Lower lobe of right lung (tissue), 2 donors: Measurements from ENCODE around the gene SLITRK5. TPM values are rescaled to one million over a fixed set of nuclear protein-coding genes. Genes with fewer than 3 reads are reported as not detected.

ENCODE experiments used
- ATAC-seq, 2 donors: fragments of 200-7000 bp; cut with Tn5 transposase; one replicate each; pipeline ENCODE4 v1.9.1; 2020 to 2022; ENCODE audit warnings: mild to moderate bottlenecking in 2 of 2, moderate library complexity in 2 of 2
- DNase-seq: peaks from one replicate; pipeline ENCODE4 v3.0.0-alpha.2; 2020
- H3K27ac ChIP-seq: fragments of 200-600 bp; one replicate; pipeline ENCODE4 v1.8.0; 2022
- H3K27me3 ChIP-seq: fragments of 200-600 bp; one replicate; pipeline ENCODE4 v1.8.0; 2022; ENCODE audit warnings: low read depth
- H3K36me3 ChIP-seq: fragments of 200-600 bp; one replicate; pipeline ENCODE4 v1.8.0; 2022; ENCODE audit warnings: mild to moderate bottlenecking
- H3K4me1 ChIP-seq: fragments of 200-600 bp; one replicate; pipeline ENCODE4 v1.8.0; 2022
- H3K4me3 ChIP-seq: fragments of 200-600 bp; one replicate; pipeline ENCODE4 v1.8.0; 2022; ENCODE audit warnings: mild to moderate bottlenecking
- H3K9me3 ChIP-seq: fragments of 200-600 bp; one replicate; pipeline ENCODE4 v1.8.0; 2022
- intact Hi-C: fragments of 100-400 bp; cut with DNase I; formaldehyde crosslinking; loops from one replicate; pipeline ENCODE4 v1.11.0; 2022
- total RNA-seq: library from RNA; stranded (reverse); fragmentation: NEBNext Ultra II Directional; extraction: Animal tissue kit (Norgen Biotek cat#: 25700); gene quantifications from one replicate; pipeline ENCODE4 v1.2.1, GENCODE V29; 2021
- TF ChIP-seq, protein P1 (sequence below): fragments of 200-600 bp; IDR thresholded peaks from one replicate; pipeline ENCODE4 v1.8.0; 2022; ENCODE audit warnings: antibody characterized with exemption, mild to moderate bottlenecking
- donor health status: DM: no; HTN: yes; CAD: no; lungs with severe emphysema.

The SLITRK5 gene
- total RNA-seq, 1 donor from 2014 or later: 0.24 TPM

DNA sequence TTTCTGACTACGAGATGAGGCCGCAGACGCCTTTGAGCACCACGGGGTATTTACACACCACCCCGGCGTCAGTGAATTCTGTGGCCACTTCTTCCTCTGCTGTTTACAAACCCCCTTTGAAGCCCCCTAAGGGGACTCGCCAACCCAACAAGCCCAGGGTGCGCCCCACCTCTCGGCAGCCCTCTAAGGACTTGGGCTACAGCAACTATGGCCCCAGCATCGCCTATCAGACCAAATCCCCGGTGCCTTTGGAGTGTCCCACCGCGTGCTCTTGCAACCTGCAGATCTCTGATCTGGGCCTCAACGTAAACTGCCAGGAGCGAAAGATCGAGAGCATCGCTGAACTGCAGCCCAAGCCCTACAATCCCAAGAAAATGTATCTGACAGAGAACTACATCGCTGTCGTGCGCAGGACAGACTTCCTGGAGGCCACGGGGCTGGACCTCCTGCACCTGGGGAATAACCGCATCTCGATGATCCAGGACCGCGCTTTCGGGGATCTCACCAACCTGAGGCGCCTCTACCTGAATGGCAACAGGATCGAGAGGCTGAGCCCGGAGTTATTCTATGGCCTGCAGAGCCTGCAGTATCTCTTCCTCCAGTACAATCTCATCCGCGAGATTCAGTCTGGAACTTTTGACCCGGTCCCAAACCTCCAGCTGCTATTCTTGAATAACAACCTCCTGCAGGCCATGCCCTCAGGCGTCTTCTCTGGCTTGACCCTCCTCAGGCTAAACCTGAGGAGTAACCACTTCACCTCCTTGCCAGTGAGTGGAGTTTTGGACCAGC lies 5.3 kb downstream of the SLITRK5 start:
- peaks cover 68% of the 10 kb centered on the region for H3K27me3 ChIP-seq
- no peak overlapping the region for H3K27ac ChIP-seq
- no peak for ATAC-seq
- H3K36me3 ChIP-seq: no peaks in the 10 kb centered on the region
- intact Hi-C loops: no loop called here
- H3K4me1 ChIP-seq: peaks cover 38% of the 10 kb centered on the region
- DNase-seq: no peak
- no peak overlapping the region for H3K4me3 ChIP-seq
- H3K9me3 ChIP-seq: no peaks in the 10 kb centered on the region
- TF ChIP-seq, protein P1, sequence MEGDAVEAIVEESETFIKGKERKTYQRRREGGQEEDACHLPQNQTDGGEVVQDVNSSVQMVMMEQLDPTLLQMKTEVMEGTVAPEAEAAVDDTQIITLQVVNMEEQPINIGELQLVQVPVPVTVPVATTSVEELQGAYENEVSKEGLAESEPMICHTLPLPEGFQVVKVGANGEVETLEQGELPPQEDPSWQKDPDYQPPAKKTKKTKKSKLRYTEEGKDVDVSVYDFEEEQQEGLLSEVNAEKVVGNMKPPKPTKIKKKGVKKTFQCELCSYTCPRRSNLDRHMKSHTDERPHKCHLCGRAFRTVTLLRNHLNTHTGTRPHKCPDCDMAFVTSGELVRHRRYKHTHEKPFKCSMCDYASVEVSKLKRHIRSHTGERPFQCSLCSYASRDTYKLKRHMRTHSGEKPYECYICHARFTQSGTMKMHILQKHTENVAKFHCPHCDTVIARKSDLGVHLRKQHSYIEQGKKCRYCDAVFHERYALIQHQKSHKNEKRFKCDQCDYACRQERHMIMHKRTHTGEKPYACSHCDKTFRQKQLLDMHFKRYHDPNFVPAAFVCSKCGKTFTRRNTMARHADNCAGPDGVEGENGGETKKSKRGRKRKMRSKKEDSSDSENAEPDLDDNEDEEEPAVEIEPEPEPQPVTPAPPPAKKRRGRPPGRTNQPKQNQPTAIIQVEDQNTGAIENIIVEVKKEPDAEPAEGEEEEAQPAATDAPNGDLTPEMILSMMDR: no peak

DNA sequence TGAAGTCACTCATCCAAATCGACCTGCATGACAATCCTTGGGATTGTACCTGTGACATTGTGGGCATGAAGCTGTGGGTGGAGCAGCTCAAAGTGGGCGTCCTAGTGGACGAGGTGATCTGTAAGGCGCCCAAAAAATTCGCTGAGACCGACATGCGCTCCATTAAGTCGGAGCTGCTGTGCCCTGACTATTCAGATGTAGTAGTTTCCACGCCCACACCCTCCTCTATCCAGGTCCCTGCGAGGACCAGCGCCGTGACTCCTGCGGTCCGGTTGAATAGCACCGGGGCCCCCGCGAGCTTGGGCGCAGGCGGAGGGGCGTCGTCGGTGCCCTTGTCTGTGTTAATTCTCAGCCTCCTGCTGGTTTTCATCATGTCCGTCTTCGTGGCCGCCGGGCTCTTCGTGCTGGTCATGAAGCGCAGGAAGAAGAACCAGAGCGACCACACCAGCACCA lies 5.9 kb downstream of the SLITRK5 start:
- Histone ChIP-seq H3K36me3 (no peaks in the 10 kb centered on the region), H3K4me3 (peak overlapping the region; percentile 57), H3K4me1 (peaks cover 31% of the 10 kb centered on the region), H3K27me3 (peaks cover 62% of the 10 kb centered on the region), H3K9me3 (no peaks in the 10 kb centered on the region), H3K27ac (no peak overlapping the region)
- TF ChIP-seq, protein P1: no peak
- DNase-seq (no peak), ATAC-seq (peak in 1 of 2 donors; percentile 14)
- intact Hi-C loops: no loop called here

DNA sequence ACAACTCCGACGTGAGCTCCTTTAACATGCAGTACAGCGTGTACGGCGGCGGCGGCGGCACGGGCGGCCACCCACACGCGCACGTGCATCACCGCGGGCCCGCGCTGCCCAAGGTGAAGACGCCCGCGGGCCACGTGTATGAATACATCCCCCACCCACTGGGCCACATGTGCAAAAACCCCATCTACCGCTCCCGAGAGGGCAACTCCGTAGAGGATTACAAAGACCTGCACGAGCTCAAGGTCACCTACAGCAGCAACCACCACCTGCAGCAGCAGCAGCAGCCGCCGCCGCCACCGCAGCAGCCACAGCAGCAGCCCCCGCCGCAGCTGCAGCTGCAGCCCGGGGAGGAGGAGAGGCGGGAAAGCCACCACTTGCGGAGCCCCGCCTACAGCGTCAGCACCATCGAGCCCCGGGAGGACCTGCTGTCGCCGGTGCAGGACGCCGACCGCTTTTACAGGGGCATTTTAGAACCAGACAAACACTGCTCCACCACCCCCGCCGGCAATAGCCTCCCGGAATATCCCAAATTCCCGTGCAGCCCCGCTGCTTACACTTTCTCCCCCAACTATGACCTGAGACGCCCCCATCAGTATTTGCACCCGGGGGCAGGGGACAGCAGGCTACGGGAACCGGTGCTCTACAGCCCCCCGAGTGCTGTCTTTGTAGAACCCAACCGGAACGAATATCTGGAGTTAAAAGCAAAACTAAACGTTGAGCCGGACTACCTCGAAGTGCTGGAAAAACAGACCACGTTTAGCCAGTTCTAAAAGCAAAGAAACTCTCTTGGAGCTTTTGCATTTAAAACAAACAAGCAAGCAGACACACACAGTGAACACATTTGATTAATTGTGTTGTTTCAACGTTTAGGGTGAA lies 6.6 kb downstream of the SLITRK5 start:
- Histone ChIP-seq H3K4me1 (peaks cover 26% of the 10 kb centered on the region), H3K9me3 (no peaks in the 10 kb centered on the region), H3K27me3 (peaks cover 57% of the 10 kb centered on the region), H3K36me3 (no peaks in the 10 kb centered on the region), H3K27ac (no peak overlapping the region), H3K4me3 (peak overlapping the region; percentile 57)
- TF ChIP-seq, protein P1: no peak
- DNase-seq (peak; percentile 56), ATAC-seq (peak; percentile 54 to 80)
- intact Hi-C loops: no loop called here

DNA sequence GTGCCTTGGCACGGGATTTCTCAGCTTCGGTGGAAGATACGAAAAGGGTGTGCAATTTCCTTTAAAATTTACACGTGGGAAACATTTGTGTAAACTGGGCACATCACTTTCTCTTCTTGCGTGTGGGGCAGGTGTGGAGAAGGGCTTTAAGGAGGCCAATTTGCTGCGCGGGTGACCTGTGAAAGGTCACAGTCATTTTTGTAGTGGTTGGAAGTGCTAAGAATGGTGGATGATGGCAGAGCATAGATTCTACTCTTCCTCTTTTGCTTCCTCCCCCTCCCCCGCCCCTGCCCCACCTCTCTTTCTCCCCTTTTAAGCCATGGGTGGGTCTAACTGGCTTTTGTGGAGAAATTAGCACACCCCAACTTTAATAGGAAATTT lies 7.2 kb downstream of the SLITRK5 start:
- H3K4me3 ChIP-seq: peak overlapping the region; percentile 57

DNA sequence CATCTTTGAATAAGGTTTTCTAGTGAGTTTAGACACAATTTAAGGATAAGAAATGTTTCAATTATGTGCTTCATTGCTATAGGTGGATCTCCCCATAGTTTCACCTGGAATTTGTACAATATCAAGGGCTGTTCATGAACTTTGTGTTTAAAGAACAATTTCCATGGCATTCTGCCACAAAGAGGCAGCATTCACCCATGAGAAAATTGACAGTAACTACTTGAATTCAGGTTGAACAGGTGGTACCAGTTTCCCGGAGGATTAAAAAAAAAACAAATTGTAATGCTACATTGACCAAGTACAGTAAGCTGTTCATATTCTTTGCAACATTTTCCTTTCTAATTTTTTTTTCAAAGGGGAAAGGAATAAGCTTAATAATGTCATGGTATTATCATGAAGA lies 9.1 kb downstream of the SLITRK5 start:
- Histone ChIP-seq H3K4me3 (no peak overlapping the region), H3K9me3 (no peaks in the 10 kb centered on the region), H3K27ac (no peak overlapping the region), H3K27me3 (peaks cover 31% of the 10 kb centered on the region), H3K36me3 (no peaks in the 10 kb centered on the region), H3K4me1 (peaks cover 19% of the 10 kb centered on the region)
- DNase-seq (no peak), ATAC-seq (no peak)
- TF ChIP-seq, protein P1: no peak
- intact Hi-C loops: no loop called here

More for the DNA sequence above, 7.2 kb downstream of the SLITRK5 start:
- TF ChIP-seq, protein P1: no peak
- DNase-seq: no peak
- H3K36me3 ChIP-seq: no peaks in the 10 kb centered on the region
- no peaks in the 10 kb centered on the region for H3K9me3 ChIP-seq
- H3K27me3 ChIP-seq: peaks cover 51% of the 10 kb centered on the region
- H3K27ac ChIP-seq: no peak overlapping the region
- ATAC-seq: peak in 1 of 2 donors; percentile 8
- peaks cover 21% of the 10 kb centered on the region for H3K4me1 ChIP-seq
- intact Hi-C loops: no loop called here
